Tongue (tissue), 2 donors: ENCODE measurements around the gene ALG11. TPM values are rescaled to one million over a fixed set of nuclear protein-coding genes. Genes with fewer than 3 reads are reported as not detected.

Experiments used
- DNase-seq: peaks from one replicate; pipeline ENCODE4 v3.0.0-alpha.2; 2015
- total RNA-seq: library from RNA; depleted of rRNA; stranded (reverse); fragments of >200 nt; gene quantifications from one replicate; pipeline ENCODE4 v1.2.3, GENCODE V29; 2014

The ALG11 gene
- total RNA-seq, 1 donor from 2014 or later: 31.7 TPM

GRCh38 chr13:51997641-51998330 is 14.4 kb upstream of the ALG11 start:
- DNase-seq: peak; percentile 31

DNA sequence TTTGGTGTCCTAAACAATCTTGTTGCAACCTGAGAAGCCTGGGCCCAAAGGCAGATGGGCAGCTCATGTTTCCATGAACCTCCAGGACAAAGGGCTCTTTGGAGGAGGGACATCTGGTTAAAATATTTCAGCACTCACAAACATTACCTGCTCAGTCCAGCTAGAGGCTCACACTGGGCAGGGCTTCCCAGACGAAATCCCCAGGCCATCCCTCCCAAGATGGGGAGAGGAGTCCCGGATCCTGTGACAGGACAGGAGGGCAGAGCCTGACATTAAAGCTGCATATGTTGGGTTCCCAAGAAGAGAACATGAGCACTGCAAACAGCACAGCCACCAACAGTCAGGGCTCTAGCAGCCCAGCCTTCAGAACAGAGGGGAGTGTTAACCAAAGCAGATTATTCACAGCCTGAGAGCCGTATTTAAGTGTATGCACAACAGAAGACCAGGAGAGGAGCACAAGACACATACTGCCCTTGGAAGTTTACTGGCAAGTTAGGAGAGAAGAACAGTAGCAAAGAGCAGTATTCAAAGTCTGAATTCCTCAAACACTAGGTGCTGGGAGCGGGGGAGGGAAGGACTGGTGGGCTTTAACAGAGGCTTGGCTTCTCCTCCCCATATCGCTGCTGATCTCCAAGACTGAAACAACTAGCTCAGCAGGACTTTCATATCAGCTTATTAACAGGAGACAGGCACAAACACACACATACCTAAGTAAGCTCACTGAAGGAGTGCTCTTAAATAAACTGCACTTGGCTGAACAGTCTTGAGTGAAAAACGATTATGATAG is 13.3 kb upstream of the ALG11 start:
- no peak for DNase-seq

DNA sequence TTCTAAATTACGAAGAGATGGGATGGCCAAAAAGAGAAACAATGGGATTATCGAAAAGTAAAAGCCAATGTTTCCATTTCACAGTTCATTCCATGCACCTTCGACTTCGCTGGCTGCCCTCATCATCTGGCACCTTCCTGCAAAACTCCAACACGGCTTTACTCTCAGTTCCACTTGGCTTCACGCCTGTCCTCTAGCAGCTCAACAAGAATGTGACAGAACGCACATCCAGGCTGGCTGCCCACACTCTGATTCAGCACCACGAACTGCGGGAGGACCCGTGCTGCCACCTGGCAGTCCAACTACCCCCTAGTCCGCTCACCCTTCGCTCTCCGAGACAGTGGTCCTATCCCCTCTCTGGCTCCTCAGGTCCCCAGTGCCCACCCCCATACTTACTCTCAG is 12.7 kb upstream of the ALG11 start:
- peak; percentile 27 for DNase-seq

DNA sequence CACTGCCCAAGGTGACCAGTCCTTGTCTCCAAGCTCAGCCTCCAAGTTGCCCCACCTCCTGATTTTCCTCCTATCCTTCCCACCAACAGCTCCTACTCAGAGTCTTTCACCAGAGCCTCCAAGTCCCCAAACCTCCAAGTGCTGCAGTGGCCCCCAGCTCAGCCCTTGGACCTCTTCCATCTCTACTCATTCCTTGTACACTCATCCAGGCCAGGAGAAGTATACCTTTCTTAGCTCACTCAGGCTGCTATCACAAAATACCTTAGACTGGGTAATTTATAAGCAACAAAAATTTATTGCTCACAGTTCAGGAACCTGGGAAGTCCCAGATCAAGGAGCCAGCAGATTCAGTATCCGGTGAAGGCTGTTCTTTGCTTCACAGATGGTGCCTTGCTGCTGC is 12.3 kb upstream of the ALG11 start:
- DNase-seq: no peak

DNA sequence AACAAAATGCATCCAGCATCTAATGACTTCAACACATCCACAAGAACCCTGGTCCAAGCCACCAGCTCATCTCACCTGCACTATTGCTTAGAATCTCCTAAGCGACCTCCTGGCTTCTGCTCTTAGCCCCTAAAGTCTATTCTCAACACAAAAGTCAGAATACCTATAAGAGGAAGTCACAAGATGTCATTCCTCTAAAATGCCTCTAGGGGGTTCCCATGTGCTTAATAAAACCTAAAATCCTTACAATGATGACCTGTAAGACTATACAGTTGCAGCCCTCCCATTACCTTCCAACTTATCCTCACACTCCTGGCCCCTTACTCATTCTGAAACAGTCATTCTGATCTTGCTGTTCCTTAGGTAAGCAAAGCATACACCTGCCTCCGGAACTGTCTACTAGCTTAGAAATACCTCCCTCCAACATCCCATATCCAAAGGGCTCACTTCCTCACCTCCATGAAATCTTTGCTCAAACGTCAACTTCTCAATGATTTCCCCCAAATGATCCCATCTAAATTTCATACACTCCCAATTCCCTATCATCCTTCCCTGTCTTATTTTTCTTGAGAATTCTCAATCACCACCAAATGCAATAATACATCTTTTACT is 11.0 kb upstream of the ALG11 start:
- DNase-seq: peak; percentile 34

GRCh38 chr13:52002361-52002760 is 9.8 kb upstream of the ALG11 start:
- DNase-seq: no peak

DNA sequence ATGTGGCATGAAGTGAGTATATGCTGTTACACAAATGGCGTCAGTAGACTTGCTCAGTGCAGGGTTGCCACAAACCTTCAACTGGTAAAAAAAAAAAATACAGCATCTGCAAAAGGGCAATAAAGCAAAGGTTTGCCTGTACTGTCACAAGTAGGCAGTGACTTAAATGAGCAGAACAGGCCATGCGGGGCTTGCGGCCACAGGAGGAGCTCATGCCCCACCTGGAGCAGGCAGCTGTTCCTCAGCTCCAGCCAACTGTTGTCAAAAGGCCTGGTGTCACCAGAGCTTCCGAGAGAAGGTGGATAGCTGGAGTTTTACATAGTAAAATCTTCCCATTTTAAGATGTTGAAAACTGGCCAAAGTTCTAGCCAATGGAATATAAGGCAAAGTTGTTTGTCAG is 8.7 kb upstream of the ALG11 start:
- DNase-seq: peak; percentile 29

GRCh38 chr13:52004511-52005170 is 7.6 kb upstream of the ALG11 start:
- DNase-seq: no peak

- no peak for DNase-seq
Observed at GRCh38 chr13:52005841-52006522, 6.2 kb upstream of the ALG11 start.

DNA sequence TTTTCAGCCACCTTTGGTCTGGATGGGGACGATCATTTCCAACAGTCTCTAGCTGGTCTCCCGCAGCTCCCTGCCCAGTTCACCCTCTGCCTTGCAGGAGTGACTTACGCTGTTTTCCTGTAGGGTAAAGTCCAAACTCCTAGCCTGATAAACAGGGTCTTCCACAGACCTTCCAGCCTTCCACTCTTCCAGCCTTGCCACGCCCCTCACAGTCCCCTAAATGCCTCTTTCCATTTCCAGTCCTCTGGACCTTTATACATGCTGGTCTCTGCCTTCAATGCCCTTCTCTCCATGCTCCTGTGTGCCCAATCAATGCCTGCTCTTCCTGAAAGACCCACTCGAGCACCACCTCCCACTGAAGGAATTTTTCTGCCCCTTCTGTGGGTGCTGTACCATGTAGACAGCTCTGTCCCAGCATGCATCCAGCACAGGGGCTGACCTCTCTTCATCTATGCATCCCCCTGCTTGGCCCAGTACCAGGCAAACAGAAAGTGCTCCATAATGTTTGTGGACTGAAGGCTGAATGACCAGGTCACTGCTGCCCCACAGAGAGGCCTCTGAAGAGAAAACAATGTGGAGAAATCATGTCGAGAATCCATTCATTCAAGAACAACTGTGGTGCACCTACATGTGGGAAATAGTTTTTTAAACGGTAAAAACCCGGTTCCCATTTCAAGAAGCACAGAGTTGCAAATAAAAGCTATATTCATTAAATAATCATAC is 5.5 kb upstream of the ALG11 start:
- DNase-seq: no peak

DNA sequence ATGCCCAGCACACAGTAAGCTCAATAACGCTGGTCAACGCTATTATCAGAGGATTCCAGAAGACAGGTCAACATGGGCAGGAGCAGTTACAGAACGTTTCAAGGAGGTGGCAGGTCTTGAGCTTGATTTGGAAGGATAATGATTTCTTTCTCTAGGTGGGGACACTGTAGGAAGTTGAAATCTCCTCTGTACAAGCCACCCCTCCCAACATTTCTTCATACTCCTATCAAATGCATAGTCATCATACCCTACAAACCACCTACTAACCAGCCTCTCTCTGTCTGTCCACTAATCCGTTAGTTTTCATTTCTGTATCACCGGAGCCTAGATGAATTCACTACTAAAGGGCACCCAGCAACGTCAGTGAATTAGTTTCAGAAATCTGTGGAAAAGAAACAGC is 2.3 kb upstream of the ALG11 start:
- DNase-seq: no peak

GRCh38 chr13:52010890-52011631 is 1.1 kb upstream of the ALG11 start, which contains the start of gene ATP7B:
Gene ATP7B, minus strand, starts transcription at chr13:52011450. Its CDS starts 113 bp downstream, at chr13:52011337.
- peak; percentile 26 for DNase-seq

DNA sequence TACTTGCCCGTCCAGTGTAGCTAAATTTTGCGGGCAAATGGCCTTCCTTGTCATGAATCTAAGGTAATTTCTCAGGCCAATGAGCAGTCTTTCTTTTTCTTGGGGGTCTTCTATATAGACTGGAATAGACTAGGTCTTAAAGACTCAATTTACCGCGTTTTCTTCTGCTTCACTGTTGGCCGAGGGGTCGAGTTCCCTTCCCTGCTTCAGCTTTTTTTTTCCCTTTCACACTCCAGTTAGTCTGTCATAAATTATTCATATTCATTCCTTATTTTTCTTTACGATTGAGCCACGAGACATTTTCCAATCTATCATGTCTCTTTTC is 276 bp downstream of the ALG11 start:
- no peak for DNase-seq

- DNase-seq: no peak
Observed at GRCh38 chr13:52016296-52016695, 4.1 kb downstream of the ALG11 start.

DNA sequence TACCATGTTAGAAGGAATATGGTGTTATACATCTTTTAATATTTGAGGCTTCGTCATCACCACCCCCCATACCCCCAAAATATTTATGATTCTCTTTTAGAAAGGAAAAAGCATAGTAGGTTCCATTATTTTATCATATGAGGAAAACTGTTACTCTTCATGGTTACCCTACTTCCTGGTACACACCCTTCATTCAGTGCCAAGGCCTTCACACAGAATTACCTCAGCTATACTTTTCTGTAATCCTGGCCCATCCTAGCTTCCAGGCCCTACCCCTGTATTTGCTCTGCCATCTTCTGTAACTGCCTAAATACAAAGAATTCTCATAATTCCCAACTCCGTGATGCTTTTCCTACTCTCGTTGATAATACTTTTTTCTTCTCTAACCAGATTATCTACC is 8.0 kb downstream of the ALG11 start:
- DNase-seq: no peak

- DNase-seq: no peak
Observed at GRCh38 chr13:52022356-52022755, 10.2 kb downstream of the ALG11 start.

DNA sequence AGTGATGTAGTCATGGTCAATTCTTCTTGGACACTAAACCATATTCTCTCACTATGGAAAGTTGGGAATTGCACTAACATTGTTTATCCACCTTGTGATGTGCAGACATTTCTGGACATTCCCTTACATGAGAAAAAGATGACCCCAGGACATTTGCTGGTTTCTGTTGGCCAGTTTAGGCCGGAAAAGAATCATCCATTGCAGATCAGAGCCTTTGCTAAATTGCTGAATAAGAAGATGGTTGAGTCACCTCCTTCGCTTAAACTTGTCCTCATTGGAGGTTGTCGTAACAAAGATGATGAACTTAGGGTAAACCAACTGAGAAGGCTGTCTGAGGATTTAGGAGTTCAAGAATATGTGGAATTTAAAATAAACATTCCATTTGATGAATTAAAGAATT is 12.3 kb downstream of the ALG11 start, which contains the start of gene UTP14C:
UTP14C (plus strand) TSS at position 211 of the 400 bp plus-strand sequence. CDS start 4,114 bp downstream, outside the sequence.
- DNase-seq: no peak

DNA sequence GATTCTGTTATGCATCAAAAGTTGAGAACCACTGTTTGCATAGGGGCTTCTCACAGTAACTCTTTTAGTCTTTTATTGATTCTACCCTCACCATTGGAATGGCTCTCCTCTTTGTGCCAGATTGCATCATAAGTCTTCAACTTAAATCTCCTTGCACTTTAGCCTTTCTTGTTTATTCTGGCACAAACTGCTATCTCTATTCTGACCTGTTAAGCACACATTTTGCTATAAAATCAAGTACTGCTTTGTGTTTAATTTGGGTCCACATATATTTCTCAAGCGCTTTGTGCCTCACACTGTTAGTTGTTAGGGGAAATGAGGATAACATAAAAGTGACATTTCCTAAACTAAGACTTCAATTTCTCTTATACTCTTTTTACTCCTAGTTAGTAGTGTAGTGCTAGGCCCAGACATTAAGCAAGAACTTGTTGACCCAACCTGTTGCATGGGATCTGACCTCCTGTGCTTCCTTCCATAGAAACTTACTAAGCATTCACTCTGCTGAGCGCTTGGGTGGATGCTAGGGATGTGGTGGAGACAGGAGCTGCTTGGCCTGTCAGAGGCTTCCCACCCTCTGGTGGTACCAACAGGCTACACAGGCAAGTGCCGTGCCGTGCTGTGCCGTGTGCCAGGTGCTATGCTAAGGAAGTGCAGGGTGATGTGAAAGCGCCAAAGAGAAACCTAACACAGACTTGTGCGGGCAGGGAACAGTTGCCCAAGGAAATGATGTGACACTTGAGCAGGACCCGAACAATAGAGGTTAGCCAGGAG is 13.5 kb downstream of the ALG11 start:
- DNase-seq: no peak

DNA sequence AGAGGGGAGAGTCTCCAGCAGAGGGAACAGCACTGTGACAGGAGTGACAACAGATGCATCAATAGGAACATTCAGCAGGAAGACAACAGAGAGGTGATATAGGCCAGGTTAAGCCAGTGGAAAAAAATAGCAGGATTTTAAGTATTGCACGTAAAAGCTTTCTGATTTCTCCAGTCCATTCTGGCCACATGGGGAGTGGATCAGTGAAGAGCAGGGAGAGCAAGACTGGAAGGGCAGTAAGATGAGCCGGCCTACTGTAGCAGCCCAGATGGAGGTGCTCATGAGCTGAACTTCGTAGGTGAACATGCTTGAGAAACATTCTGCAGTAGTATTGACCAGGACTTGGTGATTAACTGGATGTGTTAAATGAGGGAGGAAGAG is 14.0 kb downstream of the ALG11 start:
- no peak for DNase-seq

DNA sequence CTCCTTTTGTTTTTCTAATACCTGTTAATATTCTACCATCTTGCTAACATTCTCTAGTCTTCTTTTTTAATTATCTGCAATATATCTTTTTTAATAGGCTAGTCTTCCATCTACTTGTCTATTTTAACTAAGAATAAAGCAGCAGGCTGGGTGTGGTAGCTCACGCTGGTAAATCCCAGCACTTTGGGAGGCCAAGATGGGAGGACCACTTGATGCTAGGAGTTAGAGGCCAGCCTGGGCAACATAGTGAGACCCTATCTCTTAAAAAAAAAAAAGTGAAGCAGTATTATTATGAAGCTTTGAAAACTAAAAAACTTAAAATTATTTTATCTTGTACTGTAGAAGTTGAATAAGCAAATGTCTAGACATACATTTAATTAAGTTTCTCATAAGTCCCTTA is 15.6 kb downstream of the ALG11 start:
- no peak for DNase-seq
